ENCODE measurements around the gene REV3L.
"Not testable (repeated sequence)": the region's sequence is repeated elsewhere in the genome, so short reads cannot be mapped to it uniquely, and the experiment has no call there.

Gene REV3L

DNA sequence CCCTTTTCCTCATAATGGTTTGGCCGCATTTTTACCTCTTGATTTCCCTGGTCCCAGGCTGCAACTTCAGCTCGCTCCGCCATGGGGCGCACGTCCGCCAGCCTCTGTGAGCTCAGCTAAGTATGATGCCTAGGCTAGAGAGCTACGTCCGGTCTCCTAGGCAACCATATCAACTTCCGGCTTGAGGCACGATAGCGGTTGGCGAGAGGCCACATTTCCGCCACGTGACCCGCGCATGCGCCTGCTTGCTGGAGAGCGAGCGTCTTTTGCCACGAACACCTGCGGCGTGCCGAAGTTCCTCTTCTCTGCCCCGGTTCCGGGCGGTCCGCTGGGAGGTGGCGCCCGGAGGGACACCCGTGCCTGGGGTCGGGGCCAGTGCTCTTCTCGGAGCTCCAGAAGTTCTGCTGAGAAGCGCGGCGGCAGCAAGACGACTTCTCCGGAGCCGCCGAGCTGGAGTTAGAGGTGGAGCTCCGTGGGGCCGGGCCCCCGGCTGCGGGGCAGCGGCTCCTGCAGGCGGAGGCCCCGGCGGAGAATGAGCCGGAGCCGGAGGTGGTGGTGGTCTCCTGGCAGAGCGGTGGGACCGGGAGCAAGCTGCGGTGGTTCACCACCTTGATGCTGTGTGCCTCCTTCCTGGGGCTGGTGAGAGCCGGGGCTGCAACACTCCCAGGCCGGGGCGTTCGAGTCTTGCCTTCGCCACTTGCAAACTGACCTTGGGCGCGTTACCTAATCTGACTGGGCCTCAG is 223.8 kb downstream of the REV3L start:
- peaks cover 4% of the 10 kb centered on the region for H3K36me3 ChIP-seq (ENCODE audit: control insufficient read depth, insufficient read depth, low read length)
- peaks cover 16% of the 10 kb centered on the region for H3K4me1 ChIP-seq (ENCODE audit: control insufficient read depth, insufficient read depth, low read length)
- peak overlapping the region; percentile 70 for H3K9ac ChIP-seq (ENCODE audit: low read depth, low read length)

GRCh38 chr6:111258615-111259088 is 224.4 kb downstream of the REV3L start:
- Histone ChIP-seq H3K27me3 (ENCODE audit: control insufficient read depth, insufficient read depth, low read length) (no peaks in the 10 kb centered on the region), H3K4me3 (ENCODE audit: low read depth, low read length) (no peak overlapping the region), H3K9me3 (ENCODE audit: control insufficient read depth, insufficient read depth, low read length) (no peaks in the 10 kb centered on the region), H3K9ac (ENCODE audit: low read depth, low read length) (no peak overlapping the region), H3K36me3 (ENCODE audit: control insufficient read depth, insufficient read depth, low read length) (no peaks in the 10 kb centered on the region), H3K4me1 (ENCODE audit: control insufficient read depth, insufficient read depth, low read length) (peaks cover 22% of the 10 kb centered on the region)

More for the DNA sequence above, 223.8 kb downstream of the REV3L start:
- Histone ChIP-seq H3K4me3 (ENCODE audit: low read depth, low read length) (peak overlapping the region; percentile 64), H3K9me3 (ENCODE audit: control insufficient read depth, insufficient read depth, low read length) (no peaks in the 10 kb centered on the region), H3K27me3 (ENCODE audit: control insufficient read depth, insufficient read depth, low read length) (no peaks in the 10 kb centered on the region)

DNA sequence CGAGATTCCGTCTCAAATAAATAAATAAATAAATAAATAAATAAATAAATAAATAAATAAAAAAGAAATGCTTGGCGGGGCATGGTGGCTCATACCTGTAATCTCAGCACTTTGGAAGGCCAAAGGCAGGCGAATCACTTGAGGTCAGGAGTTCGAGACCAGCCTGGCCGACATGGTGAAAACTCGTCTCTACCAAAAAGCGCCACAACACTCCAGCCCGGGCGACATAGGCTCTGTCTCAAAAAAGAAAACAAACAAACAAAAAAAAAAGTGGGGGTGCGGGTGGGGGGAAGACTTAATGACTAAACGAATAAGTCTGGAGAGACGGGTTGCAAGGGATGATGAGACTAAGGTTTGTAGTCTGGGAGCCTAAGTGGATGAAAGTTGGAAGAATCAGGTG is 225.0 kb downstream of the REV3L start:
- Histone ChIP-seq H3K36me3 (ENCODE audit: control insufficient read depth, insufficient read depth, low read length) (no peaks in the 10 kb centered on the region), H3K9me3 (ENCODE audit: control insufficient read depth, insufficient read depth, low read length) (no peaks in the 10 kb centered on the region), H3K27me3 (ENCODE audit: control insufficient read depth, insufficient read depth, low read length) (no peaks in the 10 kb centered on the region), H3K9ac (ENCODE audit: low read depth, low read length) (no peak overlapping the region), H3K4me3 (ENCODE audit: low read depth, low read length) (no peak overlapping the region), H3K4me1 (ENCODE audit: control insufficient read depth, insufficient read depth, low read length) (peaks cover 27% of the 10 kb centered on the region)

- Histone ChIP-seq H3K9me3 (ENCODE audit: control insufficient read depth, insufficient read depth, low read length) (no peaks in the 10 kb centered on the region), H3K36me3 (ENCODE audit: control insufficient read depth, insufficient read depth, low read length) (no peaks in the 10 kb centered on the region), H3K4me1 (ENCODE audit: control insufficient read depth, insufficient read depth, low read length) (peaks cover 40% of the 10 kb centered on the region), H3K4me3 (ENCODE audit: low read depth, low read length) (no peak overlapping the region), H3K9ac (ENCODE audit: low read depth, low read length) (no peak overlapping the region), H3K27me3 (ENCODE audit: control insufficient read depth, insufficient read depth, low read length) (no peaks in the 10 kb centered on the region)
These were observed 226.4 kb downstream of the REV3L start for GRCh38 chr6:111256646-111257045.

GRCh38 chr6:111255838-111256237 is 227.2 kb downstream of the REV3L start:
- not testable (repeated sequence) for H3K9me3 ChIP-seq (ENCODE audit: control insufficient read depth, insufficient read depth, low read length); H3K36me3 ChIP-seq (ENCODE audit: control insufficient read depth, insufficient read depth, low read length); H3K9ac ChIP-seq (ENCODE audit: low read depth, low read length); H3K27me3 ChIP-seq (ENCODE audit: control insufficient read depth, insufficient read depth, low read length); H3K4me3 ChIP-seq (ENCODE audit: low read depth, low read length)
- peaks cover 43% of the 10 kb centered on the region for H3K4me1 ChIP-seq (ENCODE audit: control insufficient read depth, insufficient read depth, low read length)

GRCh38 chr6:111254779-111255166 is 228.2 kb downstream of the REV3L start:
- H3K27me3 ChIP-seq (ENCODE audit: control insufficient read depth, insufficient read depth, low read length), result no peaks in the 10 kb centered on the region
- H3K9me3 ChIP-seq (ENCODE audit: control insufficient read depth, insufficient read depth, low read length), result no peaks in the 10 kb centered on the region
- H3K36me3 ChIP-seq (ENCODE audit: control insufficient read depth, insufficient read depth, low read length), result no peaks in the 10 kb centered on the region
- peaks cover 43% of the 10 kb centered on the region for H3K4me1 ChIP-seq (ENCODE audit: control insufficient read depth, insufficient read depth, low read length)
- peak overlapping the region; percentile 26 for H3K9ac ChIP-seq (ENCODE audit: low read depth, low read length)
- H3K4me3 ChIP-seq (ENCODE audit: low read depth, low read length), result peak overlapping the region; percentile 28

DNA sequence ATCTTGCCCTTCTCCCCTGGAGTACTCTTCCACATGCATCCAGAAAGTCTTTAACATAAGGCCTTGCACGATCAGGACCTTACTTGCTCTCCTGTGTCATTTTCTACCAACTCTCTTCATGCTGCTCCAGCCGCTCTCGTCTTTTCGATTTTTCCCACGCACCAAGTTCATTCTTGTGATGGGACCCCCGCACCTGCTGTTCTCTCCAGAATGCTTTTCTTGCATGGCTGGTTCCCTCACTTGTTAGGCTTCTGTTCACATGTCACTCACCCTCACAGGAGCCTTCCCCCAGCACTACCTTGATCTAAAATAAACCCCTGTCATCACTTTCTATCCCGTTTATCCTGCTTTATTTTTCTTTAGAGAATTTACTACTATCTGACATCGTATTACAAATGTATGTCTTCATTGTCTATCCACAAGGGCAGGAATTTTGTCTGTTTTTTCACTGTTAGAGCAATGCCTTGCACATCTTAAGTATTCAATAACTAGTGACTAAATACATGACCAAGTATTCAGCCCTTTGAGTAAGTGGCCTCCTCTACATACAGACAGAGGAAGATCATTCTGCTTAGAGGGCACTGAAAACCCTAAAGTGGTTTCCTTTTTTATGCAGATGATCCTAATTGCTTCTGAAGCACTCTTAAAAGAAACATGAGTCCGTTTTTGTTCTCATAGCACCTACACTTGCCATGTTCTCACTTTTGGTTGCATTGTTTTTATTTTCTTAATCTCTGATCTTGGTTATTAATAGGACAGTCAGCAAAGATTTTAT is 228.8 kb downstream of the REV3L start:
- peak overlapping the region; percentile 28 for H3K4me3 ChIP-seq (ENCODE audit: low read depth, low read length)
- no peak overlapping the region for H3K9ac ChIP-seq (ENCODE audit: low read depth, low read length)
- no peaks in the 10 kb centered on the region for H3K9me3 ChIP-seq (ENCODE audit: control insufficient read depth, insufficient read depth, low read length)
- H3K4me1 ChIP-seq (ENCODE audit: control insufficient read depth, insufficient read depth, low read length), result peaks cover 43% of the 10 kb centered on the region
- no peaks in the 10 kb centered on the region for H3K27me3 ChIP-seq (ENCODE audit: control insufficient read depth, insufficient read depth, low read length)
- no peaks in the 10 kb centered on the region for H3K36me3 ChIP-seq (ENCODE audit: control insufficient read depth, insufficient read depth, low read length)

DNA sequence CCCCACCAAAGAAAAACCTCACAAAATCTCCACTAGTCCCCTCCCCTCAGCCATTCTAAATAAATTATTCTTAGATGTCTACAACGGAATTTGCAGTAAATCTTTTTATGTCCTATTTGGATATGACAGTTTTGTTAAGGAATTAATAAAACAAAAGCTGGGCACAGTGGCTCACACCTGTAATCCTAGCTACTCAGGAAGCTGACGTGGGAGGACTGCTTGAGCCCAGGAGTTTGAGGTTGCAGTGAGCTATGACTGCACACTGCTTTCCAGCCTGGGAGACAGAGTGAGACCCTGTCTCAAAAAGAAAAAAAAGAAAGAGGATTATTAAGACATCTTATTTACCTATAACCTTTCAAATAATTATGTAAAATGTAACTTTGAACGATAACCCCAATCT is 230.3 kb downstream of the REV3L start:
- Histone ChIP-seq H3K27me3 (ENCODE audit: control insufficient read depth, insufficient read depth, low read length) (no peaks in the 10 kb centered on the region), H3K36me3 (ENCODE audit: control insufficient read depth, insufficient read depth, low read length) (no peaks in the 10 kb centered on the region), H3K4me3 (ENCODE audit: low read depth, low read length) (no peak overlapping the region), H3K9ac (ENCODE audit: low read depth, low read length) (no peak overlapping the region), H3K4me1 (ENCODE audit: control insufficient read depth, insufficient read depth, low read length) (peaks cover 43% of the 10 kb centered on the region), H3K9me3 (ENCODE audit: control insufficient read depth, insufficient read depth, low read length) (no peaks in the 10 kb centered on the region)

GRCh38 chr6:111250791-111251354 is 232.1 kb downstream of the REV3L start:
- H3K4me1 ChIP-seq (ENCODE audit: control insufficient read depth, insufficient read depth, low read length), result peaks cover 33% of the 10 kb centered on the region
- H3K9ac ChIP-seq (ENCODE audit: low read depth, low read length), result no peak overlapping the region
- no peaks in the 10 kb centered on the region for H3K9me3 ChIP-seq (ENCODE audit: control insufficient read depth, insufficient read depth, low read length)
- H3K27me3 ChIP-seq (ENCODE audit: control insufficient read depth, insufficient read depth, low read length), result no peaks in the 10 kb centered on the region
- H3K4me3 ChIP-seq (ENCODE audit: low read depth, low read length), result no peak overlapping the region
- H3K36me3 ChIP-seq (ENCODE audit: control insufficient read depth, insufficient read depth, low read length), result no peaks in the 10 kb centered on the region

Data from iPS-15b (cell line).